H1 (cell line): ENCODE data around the gene LRATD1. TPM values are rescaled to one million over a fixed set of nuclear protein-coding genes. Genes with fewer than 3 reads are reported as not detected.

Source experiments
- CTCF ChIA-PET: fragments of 300-600 bp; sonication (Branson Sonifier 250); formaldehyde crosslinking; loops from one replicate; lab custom pipeline; 2021; ENCODE audit not compliant: partially characterized antibody; lab: Charles Lee
- POLR2A ChIA-PET: fragments of 300-600 bp; sonication (Branson Sonifier 250); formaldehyde crosslinking; loops from one replicate; lab custom pipeline; 2021; ENCODE audit warnings: inconsistent platforms; ENCODE audit not compliant: partially characterized antibody; lab: Charles Lee
- DNase-seq, 2 experiments: peaks; one replicate each; pipeline versions ENCODE4 v3.0.0 to v3.0.0-alpha.2; 2010 to 2022; ENCODE audit warnings: low spot score in 2 of 2, low read depth in 1 of 2, mixed read lengths in 1 of 2
- FAIRE-seq: peaks from 2 replicates; lab custom pipeline; 2011; peaks lifted over from hg19 to GRCh38; lab: Jason Lieb, UNC
- H2AFZ ChIP-seq: 2 replicates; pipeline ENCODE4 v1.8.1; 2012; ENCODE audit warnings: low read length, inconsistent platforms
- H2AK5ac ChIP-seq: 2 replicates; pipeline ENCODE4 v1.6.1; 2013; ENCODE audit warnings: low read depth, low read length
- H2BK120ac ChIP-seq: replicated peaks from 2 replicates; pipeline ENCODE3; 2013; ENCODE audit warnings: low read depth, low read length, inconsistent platforms
- H2BK12ac ChIP-seq: 2 replicates; pipeline ENCODE4 v1.6.1; 2013; ENCODE audit warnings: low read depth, low read length
- H2BK15ac ChIP-seq: 2 replicates; pipeline ENCODE4 v1.6.1; 2013; ENCODE audit warnings: low read length
- H2BK20ac ChIP-seq: 2 replicates; pipeline ENCODE4 v1.6.1; 2013; ENCODE audit warnings: low read length
- H2BK5ac ChIP-seq: 2 replicates; pipeline ENCODE4 v1.6.1; 2013; ENCODE audit warnings: low read depth, low read length
- H3K14ac ChIP-seq: 2 replicates; pipeline ENCODE4 v1.6.1; 2013; ENCODE audit warnings: inconsistent platforms; ENCODE audit not compliant: insufficient read length
- H3K18ac ChIP-seq: 2 replicates; pipeline ENCODE4 v1.6.1; 2013; ENCODE audit warnings: low read length; ENCODE audit errors: extremely low read depth
- H3K23ac ChIP-seq: 2 replicates; pipeline ENCODE4 v1.6.1; 2013; ENCODE audit warnings: inconsistent platforms; ENCODE audit not compliant: insufficient read length
- H3K23me2 ChIP-seq: 2 replicates; pipeline ENCODE4 v1.6.1; 2013; ENCODE audit warnings: low read depth, low read length
- H3K27ac ChIP-seq: 2 replicates; pipeline ENCODE4 v1.6.1; 2011; ENCODE audit warnings: low read depth, low read length, inconsistent platforms
- H3K27me3 ChIP-seq, 4 experiments: replicated peaks in 1 of 4; 1 replicate in 1 of 4; 2 replicates in 3 of 4; pipeline versions ENCODE4 v1.6.1 to v1.8.1; 2011 to 2013; ENCODE audit warnings: low read length in 3 of 4, mild to moderate bottlenecking in 3 of 4, inconsistent platforms in 2 of 4, mixed read lengths in 2 of 4, moderate library complexity in 1 of 4; ENCODE audit not compliant: control insufficient read depth in 3 of 4, insufficient read depth in 3 of 4; ENCODE audit errors: extremely low read depth in 1 of 4
- H3K36me3 ChIP-seq, 4 experiments: 2 replicates each; pipeline versions ENCODE4 v1.6.1 to v1.8.1; 2011 to 2013; ENCODE audit warnings: mild to moderate bottlenecking in 4 of 4, low read length in 3 of 4, moderate library complexity in 2 of 4, control low read depth in 1 of 4, inconsistent platforms in 1 of 4; ENCODE audit not compliant: insufficient read depth in 4 of 4, control insufficient read depth in 2 of 4
- H3K4ac ChIP-seq: replicated peaks from 2 replicates; pipeline ENCODE3; 2013; ENCODE audit warnings: low read length, low read depth, mixed read lengths, inconsistent platforms; ENCODE audit not compliant: insufficient read length
- H3K4me1 ChIP-seq, 4 experiments: replicated peaks in 1 of 4; 1 replicate in 1 of 4; 2 replicates in 3 of 4; pipeline versions ENCODE4 v1.6.1 to v1.8.1; 2011 to 2013; ENCODE audit warnings: low read length in 3 of 4, inconsistent platforms in 2 of 4, mixed read lengths in 1 of 4; ENCODE audit not compliant: insufficient read depth in 4 of 4, control insufficient read depth in 3 of 4
- H3K4me2 ChIP-seq, 2 experiments: 2 replicates each; pipeline versions ENCODE4 v1.6.1 to v1.8.1; 2011 to 2013; ENCODE audit warnings: low read depth in 2 of 2, low read length in 2 of 2, control low read depth in 1 of 2, inconsistent platforms in 1 of 2, mild to moderate bottlenecking in 1 of 2; ENCODE audit not compliant: insufficient read depth in 1 of 2
- H3K4me3 ChIP-seq, 4 experiments: fragments of 200-600, 300-600 bp in 1 of 4; sonication (generic), shearing (Covaris generic), sonication (Bioruptor Twin) in 1 of 4; 2 replicates each; pipeline versions ENCODE4 v1.5.1 to v1.8.1; 2011 to 2016; ENCODE audit warnings: low read length in 4 of 4, low read depth in 3 of 4, control low read depth in 2 of 4, inconsistent platforms in 2 of 4, mild to moderate bottlenecking in 2 of 4, mixed read lengths in 1 of 4, moderate library complexity in 1 of 4; ENCODE audit not compliant: insufficient read depth in 2 of 4; ENCODE audit errors: extremely low read depth in 1 of 4
- H3K56ac ChIP-seq: replicated peaks from 2 replicates; pipeline ENCODE3; 2013; ENCODE audit warnings: low read depth, mild to moderate bottlenecking, mixed read lengths, low read length, inconsistent platforms; ENCODE audit not compliant: insufficient read length
- H3K79me1 ChIP-seq: 2 replicates; pipeline ENCODE4 v1.6.1; 2013; ENCODE audit warnings: low read depth, low read length, control low read depth
- H3K79me2 ChIP-seq, 2 experiments: 2 replicates each; pipeline versions ENCODE4 v1.6.1 to v1.8.1; 2012 to 2013; ENCODE audit warnings: low read length in 2 of 2, mild to moderate bottlenecking in 2 of 2, inconsistent platforms in 1 of 2; ENCODE audit not compliant: insufficient read depth in 2 of 2, control insufficient read depth in 1 of 2
- H3K9ac ChIP-seq, 4 experiments: replicated peaks in 1 of 4; 1 replicate in 1 of 4; 2 replicates in 3 of 4; pipeline versions ENCODE4 v1.6.1 to v1.8.1; 2011 to 2013; ENCODE audit warnings: low read depth in 3 of 4, low read length in 3 of 4, control low read depth in 2 of 4, mild to moderate bottlenecking in 2 of 4, moderate library complexity in 2 of 4, inconsistent platforms in 1 of 4; ENCODE audit errors: extremely low read depth in 1 of 4
- H3K9me3 ChIP-seq, 2 experiments: 2 replicates each; pipeline versions ENCODE4 v1.6.1 to v1.8.1; 2012 to 2013; ENCODE audit warnings: mild to moderate bottlenecking in 2 of 2, moderate library complexity in 2 of 2, control low read depth in 1 of 2, inconsistent platforms in 1 of 2, low read depth in 1 of 2, low read length in 1 of 2, mixed read lengths in 1 of 2; ENCODE audit not compliant: insufficient read depth in 2 of 2
- H4K20me1 ChIP-seq, 2 experiments: replicated peaks in 1 of 2; 2 replicates each; pipeline versions ENCODE3 to v1.8.1; 2011 to 2013; ENCODE audit warnings: inconsistent platforms in 2 of 2, low read length in 2 of 2, mild to moderate bottlenecking in 1 of 2; ENCODE audit not compliant: insufficient read depth in 2 of 2, control insufficient read depth in 1 of 2
- H4K5ac ChIP-seq: 2 replicates; pipeline ENCODE4 v1.6.1; 2013; ENCODE audit warnings: low read length, low read depth, mixed read lengths, inconsistent platforms; ENCODE audit not compliant: insufficient read length
- H4K8ac ChIP-seq: 2 replicates; pipeline ENCODE4 v1.8.0; 2013; ENCODE audit warnings: mild to moderate bottlenecking, moderate library complexity, low read length, inconsistent platforms; ENCODE audit not compliant: insufficient read depth; ENCODE audit errors: extremely low read depth
- H4K91ac ChIP-seq: replicated peaks from 2 replicates; pipeline ENCODE3; 2013; ENCODE audit warnings: low read length, mixed read lengths, inconsistent platforms; ENCODE audit not compliant: insufficient read length
- BRCA1 ChIP-seq: IDR thresholded peaks from 2 replicates; pipeline ENCODE4 v1.6.1; 2012; ENCODE audit warnings: low read depth, low read length, improper control_type of control experiment
- CHD1 ChIP-seq: IDR thresholded peaks from 2 replicates; pipeline ENCODE4 v1.6.1; 2012; ENCODE audit warnings: low read depth, low read length, improper control_type of control experiment
- EGR1 ChIP-seq: IDR thresholded peaks from 2 replicates; pipeline ENCODE4 v1.6.1; 2011; ENCODE audit warnings: low read depth, low read length, borderline replicate concordance
- EZH2 ChIP-seq: fragments of 200-600 bp; sonication (generic); IDR thresholded peaks from 2 replicates; pipeline ENCODE4 v1.7.1; 2012; ENCODE audit warnings: low read depth, mild to moderate bottlenecking, moderate library complexity, low read length, inconsistent platforms; ENCODE audit not compliant: severe bottlenecking
- GABPA ChIP-seq: IDR thresholded peaks from 2 replicates; pipeline ENCODE4 v1.6.1; 2011; ENCODE audit warnings: mild to moderate bottlenecking, low read length, moderate library complexity, borderline replicate concordance; ENCODE audit not compliant: insufficient read depth
- HDAC2 ChIP-seq, 2 experiments: fragments of 300-600 bp in 1 of 2; sonication (generic) in 1 of 2; IDR thresholded peaks; 2 replicates each; pipeline ENCODE4 v1.6.1; 2011 to 2012; ENCODE audit warnings: low read depth in 2 of 2, low read length in 2 of 2, mild to moderate bottlenecking in 2 of 2, moderate library complexity in 2 of 2, borderline replicate concordance in 1 of 2, inconsistent platforms in 1 of 2
- KDM5A ChIP-seq: fragments of 200-600 bp; IDR thresholded peaks from 2 replicates; pipeline ENCODE4 v1.7.1; 2012; ENCODE audit warnings: mild to moderate bottlenecking, low read length, inconsistent platforms, mixed read lengths
- SRF ChIP-seq: IDR thresholded peaks from 2 replicates; pipeline ENCODE4 v1.6.1; 2011; ENCODE audit warnings: mild to moderate bottlenecking, low read depth, low read length, moderate library complexity
- TAF7 ChIP-seq: optimal IDR thresholded peaks from 2 replicates; pipeline ENCODE3; 2011; ENCODE audit warnings: low read depth, mild to moderate bottlenecking, inconsistent platforms, low read length, moderate library complexity, borderline replicate concordance
- TBP ChIP-seq: IDR thresholded peaks from 2 replicates; pipeline ENCODE4 v1.6.1; 2011; ENCODE audit warnings: low read depth, low read length, improper control_type of control experiment
- WGBS, 2 experiments: shearing (Covaris generic) in 1 of 2; methylation state at CpG; one replicate each; pipeline versions ENCODE4 v1.1.6 to v1.1.7; 2013 to 2015; ENCODE audit warnings: low lambda C conversion rate in 2 of 2, mixed read lengths in 2 of 2, inconsistent platforms in 1 of 2, low coverage in 1 of 2, missing lambda C conversion rate in 1 of 2; ENCODE audit not compliant: insufficient replicate concordance in 2 of 2, insufficient coverage in 1 of 2, insufficient read length in 1 of 2; ENCODE audit errors: extremely low coverage in 1 of 2, missing lambda C conversion rate in 1 of 2; 5-methylcytosine and 5-hydroxymethylcytosine counted together
- polyA plus RNA-seq, 7 experiments: library from polyadenylated mRNA; depleted of rRNA in 3 of 7; stranded (reverse) in 5 of 7; unstranded in 2 of 7; fragments of >200 nt in 5 of 7; fragments of 200-250 nt in 2 of 7; gene quantifications; 1 replicate in 5 of 7; 2 replicates in 1 of 7; 4 replicates in 1 of 7; pipeline versions ENCODE4 v1.2.1 to v1.2.3, GENCODE V29; 2011 to 2013; ENCODE audit warnings: missing spikeins in 2 of 7, mixed read lengths in 2 of 7
- total RNA-seq: library from RNA; stranded (reverse); fragmentation: NEBNext Ultra II Directional; extraction: Animal tissue kit (Norgen Biotek cat#: 25700); gene quantifications from 2 replicates; pipeline ENCODE4 v1.2.1, GENCODE V29; 2021
- TF ChIP-seq, protein P1 (sequence below), 3 experiments: IDR thresholded peaks; 1 replicate in 2 of 3; 2 replicates in 1 of 3; pipeline versions ENCODE4 v1.5.1 to v1.6.1; 2011; ENCODE audit warnings: low read length in 3 of 3, mild to moderate bottlenecking in 3 of 3, inconsistent platforms in 2 of 3, low read depth in 1 of 3, moderate library complexity in 1 of 3; ENCODE audit not compliant: insufficient read depth in 1 of 3; ENCODE audit errors: control extremely low read depth in 1 of 3

The LRATD1 gene
- total and polyA plus RNA-seq, 2 of the 8 experiments (the other 6 are each of a cell fraction or from before 2014, with no cell fraction given), result 1.2 to 2.3 TPM

DNA sequence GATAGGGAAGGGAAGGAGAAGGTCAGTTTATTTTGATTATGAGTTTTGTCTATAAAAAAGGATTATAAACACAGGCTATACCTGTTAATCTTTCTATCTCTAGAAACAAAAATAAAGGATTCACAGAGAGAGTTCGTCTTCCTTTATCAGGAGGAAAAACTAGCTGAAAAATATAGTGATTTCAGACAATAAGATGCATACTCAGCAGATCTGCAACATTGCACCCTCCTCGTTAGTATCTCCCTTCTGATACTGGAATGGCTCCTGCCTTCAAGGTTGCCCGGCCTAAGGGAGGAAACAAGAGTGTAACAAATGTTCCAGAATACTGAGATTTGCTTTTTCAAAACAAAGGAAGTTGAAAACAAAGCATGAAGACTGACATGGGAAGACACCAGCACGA is 48.7 kb upstream of the LRATD1 start:
- H3K14ac ChIP-seq, result no peak overlapping the region
- no peak overlapping the region for H2BK12ac ChIP-seq
- no peaks in the 10 kb centered on the region for H3K36me3 ChIP-seq
- H3K79me2 ChIP-seq, result no peaks in the 10 kb centered on the region
- no peak overlapping the region for H3K18ac ChIP-seq
- no peak overlapping the region for H2BK20ac ChIP-seq
- H3K4me2 ChIP-seq, result no peak overlapping the region
- H4K91ac ChIP-seq, result no peak overlapping the region
- H3K9ac ChIP-seq, result no peak overlapping the region
- no peaks in the 10 kb centered on the region for H4K20me1 ChIP-seq
- no peak overlapping the region for H3K56ac ChIP-seq
- H4K5ac ChIP-seq, result no peak overlapping the region
- no peak overlapping the region for H2BK120ac ChIP-seq
- POLR2A ChIA-PET, result no interaction called here
- 88% methylated on average over 4 of the region's 4 CpGs; no CpG with 5 or more reads in 1 of the 2 experiments for WGBS, 2 experiments
- H3K23ac ChIP-seq, result no peak overlapping the region
- no peak overlapping the region for H2BK15ac ChIP-seq
- CTCF ChIA-PET, result interaction anchor here (1.0 kb wide), 1 partner anchor 320 kb away, joined by 3 read pairs; no protein-coding TSS in a partner anchor
- no peak overlapping the region for H3K4ac ChIP-seq
- H2BK5ac ChIP-seq, result no peak overlapping the region
- H2AFZ ChIP-seq, result no peak overlapping the region
- H3K27ac ChIP-seq, result no peak overlapping the region
- no peaks in the 10 kb centered on the region for H3K23me2 ChIP-seq
- FAIRE-seq (no peak), DNase-seq (no peak)
- H3K27me3 ChIP-seq, result no peaks in the 10 kb centered on the region
- H4K8ac ChIP-seq, result no peak overlapping the region
- H3K9me3 ChIP-seq, result no peaks in the 10 kb centered on the region
- no peaks in the 10 kb centered on the region for H3K79me1 ChIP-seq
- TF ChIP-seq GABPA, result no peak
- TF ChIP-seq CHD1, result no peak
- TF ChIP-seq EGR1, result no peak
- TF ChIP-seq HDAC2 (IDR thresholded peaks at IDR 0.05; ENCODE audit: borderline replicate concordance in 1 of 2, low read depth in 2 of 2, low read length in 2 of 2), result no peak
- TF ChIP-seq, protein P1, sequence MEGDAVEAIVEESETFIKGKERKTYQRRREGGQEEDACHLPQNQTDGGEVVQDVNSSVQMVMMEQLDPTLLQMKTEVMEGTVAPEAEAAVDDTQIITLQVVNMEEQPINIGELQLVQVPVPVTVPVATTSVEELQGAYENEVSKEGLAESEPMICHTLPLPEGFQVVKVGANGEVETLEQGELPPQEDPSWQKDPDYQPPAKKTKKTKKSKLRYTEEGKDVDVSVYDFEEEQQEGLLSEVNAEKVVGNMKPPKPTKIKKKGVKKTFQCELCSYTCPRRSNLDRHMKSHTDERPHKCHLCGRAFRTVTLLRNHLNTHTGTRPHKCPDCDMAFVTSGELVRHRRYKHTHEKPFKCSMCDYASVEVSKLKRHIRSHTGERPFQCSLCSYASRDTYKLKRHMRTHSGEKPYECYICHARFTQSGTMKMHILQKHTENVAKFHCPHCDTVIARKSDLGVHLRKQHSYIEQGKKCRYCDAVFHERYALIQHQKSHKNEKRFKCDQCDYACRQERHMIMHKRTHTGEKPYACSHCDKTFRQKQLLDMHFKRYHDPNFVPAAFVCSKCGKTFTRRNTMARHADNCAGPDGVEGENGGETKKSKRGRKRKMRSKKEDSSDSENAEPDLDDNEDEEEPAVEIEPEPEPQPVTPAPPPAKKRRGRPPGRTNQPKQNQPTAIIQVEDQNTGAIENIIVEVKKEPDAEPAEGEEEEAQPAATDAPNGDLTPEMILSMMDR (IDR thresholded peaks at IDR 0.05; ENCODE audit: control extremely low read depth in 1 of 3, insufficient read depth in 1 of 3, low read depth in 1 of 3, low read length in 3 of 3), result no peak
- TF ChIP-seq SRF, result no peak
- TF ChIP-seq TAF7, result no peak
- no peak for TF ChIP-seq TBP
- no peak for TF ChIP-seq KDM5A
- TF ChIP-seq BRCA1, result no peak
- TF ChIP-seq EZH2, result no peak
- H3K4me3 ChIP-seq, result no peak overlapping the region
- H2AK5ac ChIP-seq, result no peak overlapping the region
- no peaks in the 10 kb centered on the region for H3K4me1 ChIP-seq
